H1 (cell line): Measurements from ENCODE around the gene YBX2. TPM values are rescaled to one million over a fixed set of nuclear protein-coding genes. Genes with fewer than 3 reads are reported as not detected.

Experiments
- ATF3 ChIP-seq: IDR thresholded peaks from 2 replicates; pipeline ENCODE4 v1.6.1; 2011; ENCODE audit warnings: low read depth, mild to moderate bottlenecking, low read length; ENCODE audit not compliant: insufficient read depth
- BRCA1 ChIP-seq: IDR thresholded peaks from 2 replicates; pipeline ENCODE4 v1.6.1; 2012; ENCODE audit warnings: low read depth, low read length, improper control_type of control experiment
- CHD1 ChIP-seq: IDR thresholded peaks from 2 replicates; pipeline ENCODE4 v1.6.1; 2012; ENCODE audit warnings: low read depth, low read length, improper control_type of control experiment
- CTBP2 ChIP-seq: IDR thresholded peaks from 2 replicates; pipeline ENCODE4 v1.7.0; 2011; ENCODE audit warnings: borderline replicate concordance, mild to moderate bottlenecking, moderate library complexity, mixed read lengths, low read length; ENCODE audit not compliant: insufficient read depth, insufficient read length
- EGR1 ChIP-seq: IDR thresholded peaks from 2 replicates; pipeline ENCODE4 v1.6.1; 2011; ENCODE audit warnings: low read depth, low read length, borderline replicate concordance
- FOSL1 ChIP-seq: IDR thresholded peaks from 2 replicates; pipeline ENCODE4 v1.6.1; 2011; ENCODE audit warnings: mild to moderate bottlenecking, low read depth, low read length, moderate library complexity; ENCODE audit not compliant: insufficient read depth
- GABPA ChIP-seq: IDR thresholded peaks from 2 replicates; pipeline ENCODE4 v1.6.1; 2011; ENCODE audit warnings: mild to moderate bottlenecking, low read length, moderate library complexity, borderline replicate concordance; ENCODE audit not compliant: insufficient read depth
- HDAC2 ChIP-seq, 2 experiments: fragments of 300-600 bp in 1 of 2; sonication (generic) in 1 of 2; IDR thresholded peaks; 2 replicates each; pipeline ENCODE4 v1.6.1; 2011 to 2012; ENCODE audit warnings: low read depth in 2 of 2, low read length in 2 of 2, mild to moderate bottlenecking in 2 of 2, moderate library complexity in 2 of 2, borderline replicate concordance in 1 of 2, inconsistent platforms in 1 of 2
- MAFK ChIP-seq: IDR thresholded peaks from 2 replicates; pipeline ENCODE4 v1.6.1; 2012; ENCODE audit warnings: low read depth, mild to moderate bottlenecking, improper control_type of control experiment, low read length
- NRF1 ChIP-seq: IDR thresholded peaks from 2 replicates; pipeline ENCODE4 v1.6.1; 2011; ENCODE audit warnings: mild to moderate bottlenecking, low read depth, low read length, improper control_type of control experiment
- POLR2AphosphoS5 ChIP-seq: IDR thresholded peaks from 2 replicates; pipeline ENCODE4 v1.6.1; 2011; ENCODE audit warnings: low read depth, low read length
- RAD21 ChIP-seq, 2 experiments: IDR thresholded peaks in 1 of 2; conservative IDR thresholded peaks in 1 of 2; 2 replicates each; pipeline ENCODE4 v1.6.1; 2011; ENCODE audit warnings: low read depth in 2 of 2, low read length in 2 of 2, improper control_type of control experiment in 1 of 2, inconsistent platforms in 1 of 2, mild to moderate bottlenecking in 1 of 2, moderate library complexity in 1 of 2
- RBBP5 ChIP-seq: IDR thresholded peaks from 2 replicates; pipeline ENCODE4 v1.7.1; 2012; ENCODE audit warnings: low read depth, mild to moderate bottlenecking, inconsistent platforms, low read length, moderate library complexity, borderline replicate concordance
- RFX5 ChIP-seq: IDR thresholded peaks from 2 replicates; pipeline ENCODE4 v1.6.1; 2011; ENCODE audit warnings: low read depth, low read length, improper control_type of control experiment, borderline replicate concordance
- RNF2 ChIP-seq: fragments of 200-900, 300-1000 bp; sonication (generic); IDR thresholded peaks from 2 replicates; pipeline ENCODE4 v1.7.1; 2016; ENCODE audit warnings: borderline replicate concordance, low read depth, mild to moderate bottlenecking, antibody characterized with exemption, low read length; ENCODE audit not compliant: poor library complexity, severe bottlenecking; ENCODE audit errors: missing control alignments
- SP1 ChIP-seq: IDR thresholded peaks from 2 replicates; pipeline ENCODE4 v1.6.1; 2011; ENCODE audit warnings: low read depth, low read length
- SP2 ChIP-seq: IDR thresholded peaks from 2 replicates; pipeline ENCODE4 v1.6.1; 2012; ENCODE audit warnings: mild to moderate bottlenecking, low read length, inconsistent platforms
- TCF12 ChIP-seq: IDR thresholded peaks from 2 replicates; pipeline ENCODE4 v1.6.1; 2011; ENCODE audit warnings: low read depth, mild to moderate bottlenecking, low read length
- polyA plus RNA-seq, 7 experiments: library from polyadenylated mRNA; depleted of rRNA in 3 of 7; stranded (reverse) in 5 of 7; unstranded in 2 of 7; fragments of >200 nt in 5 of 7; fragments of 200-250 nt in 2 of 7; gene quantifications; 1 replicate in 5 of 7; 2 replicates in 1 of 7; 4 replicates in 1 of 7; pipeline versions ENCODE4 v1.2.1 to v1.2.3, GENCODE V29; 2011 to 2013; ENCODE audit warnings: missing spikeins in 2 of 7, mixed read lengths in 2 of 7
- total RNA-seq: library from RNA; stranded (reverse); fragmentation: NEBNext Ultra II Directional; extraction: Animal tissue kit (Norgen Biotek cat#: 25700); gene quantifications from 2 replicates; pipeline ENCODE4 v1.2.1, GENCODE V29; 2021
- TF ChIP-seq, protein P1 (sequence below): IDR thresholded peaks from 2 replicates; pipeline ENCODE4 v1.6.1; 2011; ENCODE audit warnings: low read length, improper control_type of control experiment
- TF ChIP-seq, protein P2 (sequence below): IDR thresholded peaks from 2 replicates; pipeline ENCODE4 v1.6.1; 2012; ENCODE audit warnings: inconsistent platforms
- TF ChIP-seq, protein P3 (sequence below): IDR thresholded peaks from 2 replicates; pipeline ENCODE4 v1.6.1; 2012; ENCODE audit warnings: inconsistent platforms

Gene YBX2
- total and polyA plus RNA-seq, 2 of the 8 experiments (the other 6 are each of a cell fraction or from before 2014, with no cell fraction given), result 19.2 to 30.5 TPM

GRCh38 chr17:7294614-7295153 lies at the start of gene YBX2 (continued):
- TF ChIP-seq HDAC2 (IDR thresholded peaks at IDR 0.05; ENCODE audit: borderline replicate concordance in 1 of 2, low read depth in 2 of 2, low read length in 2 of 2) (peak in 1 of 2 experiments; percentile 76; a peak in 1 of 4 replicates), RAD21 (IDR thresholded peaks at IDR 0.05 in 1 of 2, conservative IDR thresholded peaks at IDR 0.05 in 1 of 2; ENCODE audit: low read depth in 2 of 2, low read length in 2 of 2) (no peak), GABPA (no peak), RFX5 (no peak), ATF3 (peak; percentile 61), RNF2 (no peak), SP1 (no peak), MAFK (no peak), TCF12 (0 out of 2 replicates have a peak, but pooled peaks have one; percentile 10), RBBP5 (0 out of 2 replicates have a peak, but pooled peaks have one; percentile 69), SP2 (no peak), CHD1 (no peak), BRCA1 (no peak), FOSL1 (no peak), EGR1 (no peak), NRF1 (no peak), CTBP2 (no peak), POLR2AphosphoS5 (no peak; the same call in 1 of the 2 replicates)
- TF ChIP-seq, protein P1, sequence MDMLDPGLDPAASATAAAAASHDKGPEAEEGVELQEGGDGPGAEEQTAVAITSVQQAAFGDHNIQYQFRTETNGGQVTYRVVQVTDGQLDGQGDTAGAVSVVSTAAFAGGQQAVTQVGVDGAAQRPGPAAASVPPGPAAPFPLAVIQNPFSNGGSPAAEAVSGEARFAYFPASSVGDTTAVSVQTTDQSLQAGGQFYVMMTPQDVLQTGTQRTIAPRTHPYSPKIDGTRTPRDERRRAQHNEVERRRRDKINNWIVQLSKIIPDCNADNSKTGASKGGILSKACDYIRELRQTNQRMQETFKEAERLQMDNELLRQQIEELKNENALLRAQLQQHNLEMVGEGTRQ, result peak; percentile 85
- TF ChIP-seq, protein P2, sequence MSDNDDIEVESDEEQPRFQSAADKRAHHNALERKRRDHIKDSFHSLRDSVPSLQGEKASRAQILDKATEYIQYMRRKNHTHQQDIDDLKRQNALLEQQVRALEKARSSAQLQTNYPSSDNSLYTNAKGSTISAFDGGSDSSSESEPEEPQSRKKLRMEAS, result peak; percentile 82
- TF ChIP-seq, protein P3, sequence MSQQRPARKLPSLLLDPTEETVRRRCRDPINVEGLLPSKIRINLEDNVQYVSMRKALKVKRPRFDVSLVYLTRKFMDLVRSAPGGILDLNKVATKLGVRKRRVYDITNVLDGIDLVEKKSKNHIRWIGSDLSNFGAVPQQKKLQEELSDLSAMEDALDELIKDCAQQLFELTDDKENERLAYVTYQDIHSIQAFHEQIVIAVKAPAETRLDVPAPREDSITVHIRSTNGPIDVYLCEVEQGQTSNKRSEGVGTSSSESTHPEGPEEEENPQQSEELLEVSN, result peak; percentile 96
